AG04449 (cell line): Measurements from ENCODE around the gene ARMC5.

ENCODE experiments used
- CTCF ChIA-PET: fragments of 350-600 bp; formaldehyde crosslinking; extraction: SDS; loops from one replicate; lab custom pipeline; 2021; ENCODE audit warnings: antibody characterized with exemption; lab: Yijun Ruan, JAX
- POLR2A ChIA-PET: fragments of 400-600, 350-600 bp; formaldehyde crosslinking; extraction: SDS; loops from one replicate; lab custom pipeline; 2020; ENCODE audit warnings: antibody characterized with exemption, inconsistent platforms; lab: Yijun Ruan, JAX
- DNase-seq: peaks from one replicate; pipeline ENCODE4 v3.0.0-alpha.2; 2010; ENCODE audit warnings: low read depth, low spot score
- H3K4me3 ChIP-seq: 2 replicates; pipeline ENCODE4 v1.5.1; 2011; ENCODE audit warnings: low read depth, mild to moderate bottlenecking, control low read depth, low read length
- TF ChIP-seq, protein P1 (sequence below): IDR thresholded peaks from one replicate; pipeline ENCODE4 v1.5.1; 2011; ENCODE audit warnings: mild to moderate bottlenecking, moderate library complexity, low read length, control low read depth, inconsistent platforms; ENCODE audit not compliant: insufficient read depth; ENCODE audit errors: missing control alignments

ARMC5 gene

GRCh38 chr16:31474773-31475738 is 15.8 kb downstream of the ARMC5 start:
- POLR2A ChIA-PET, result interaction anchor here (0.5 to 1.4 kb wide), 4 partner anchors 10 to 238 kb away, joined by 3 to 8 read pairs (median 4); a partner anchor contains a TSS

DNA sequence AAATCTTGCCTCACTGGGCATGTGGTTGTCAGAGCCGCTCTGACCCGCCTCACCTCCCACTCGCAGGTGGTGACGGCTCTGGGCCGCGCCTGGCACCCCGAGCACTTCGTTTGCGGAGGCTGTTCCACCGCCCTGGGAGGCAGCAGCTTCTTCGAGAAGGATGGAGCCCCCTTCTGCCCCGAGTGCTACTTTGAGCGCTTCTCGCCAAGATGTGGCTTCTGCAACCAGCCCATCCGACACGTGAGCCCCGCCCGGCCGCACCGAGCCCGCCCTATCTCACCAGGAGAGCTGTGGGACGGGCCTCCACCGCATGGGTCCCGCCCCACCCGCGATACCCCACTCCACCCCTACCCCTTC is 16.6 kb downstream of the ARMC5 start:
- TF ChIP-seq, protein P1, sequence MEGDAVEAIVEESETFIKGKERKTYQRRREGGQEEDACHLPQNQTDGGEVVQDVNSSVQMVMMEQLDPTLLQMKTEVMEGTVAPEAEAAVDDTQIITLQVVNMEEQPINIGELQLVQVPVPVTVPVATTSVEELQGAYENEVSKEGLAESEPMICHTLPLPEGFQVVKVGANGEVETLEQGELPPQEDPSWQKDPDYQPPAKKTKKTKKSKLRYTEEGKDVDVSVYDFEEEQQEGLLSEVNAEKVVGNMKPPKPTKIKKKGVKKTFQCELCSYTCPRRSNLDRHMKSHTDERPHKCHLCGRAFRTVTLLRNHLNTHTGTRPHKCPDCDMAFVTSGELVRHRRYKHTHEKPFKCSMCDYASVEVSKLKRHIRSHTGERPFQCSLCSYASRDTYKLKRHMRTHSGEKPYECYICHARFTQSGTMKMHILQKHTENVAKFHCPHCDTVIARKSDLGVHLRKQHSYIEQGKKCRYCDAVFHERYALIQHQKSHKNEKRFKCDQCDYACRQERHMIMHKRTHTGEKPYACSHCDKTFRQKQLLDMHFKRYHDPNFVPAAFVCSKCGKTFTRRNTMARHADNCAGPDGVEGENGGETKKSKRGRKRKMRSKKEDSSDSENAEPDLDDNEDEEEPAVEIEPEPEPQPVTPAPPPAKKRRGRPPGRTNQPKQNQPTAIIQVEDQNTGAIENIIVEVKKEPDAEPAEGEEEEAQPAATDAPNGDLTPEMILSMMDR, result no peak
- ChIA-PET CTCF (interaction anchor here (2.1 to 2.3 kb wide), 2 partner anchors 11 to 15 kb away, joined by 11 to 13 read pairs; no protein-coding TSS in a partner anchor), POLR2A (no interaction called here)
- no peak for DNase-seq
- no peak overlapping the region for H3K4me3 ChIP-seq

More at GRCh38 chr16:31474773-31475738, 15.8 kb downstream of the ARMC5 start:
- DNase-seq, result no peak
- no peak overlapping the region for H3K4me3 ChIP-seq
- TF ChIP-seq, protein P1, result no peak
- CTCF ChIA-PET, result interaction anchor here (1.7 to 2.3 kb wide), 3 partner anchors 12 to 17 kb away, joined by 8 to 13 read pairs (median 11); partner anchors contain the start of gene ARMC5

GRCh38 chr16:31476303-31477219 is 17.3 kb downstream of the ARMC5 start:
- DNase-seq, result no peak
- ChIA-PET CTCF (interaction anchor here (2.0 kb wide), 1 partner anchor 16 kb away, joined by 12 read pairs; no protein-coding TSS in a partner anchor), POLR2A (no interaction called here)
- TF ChIP-seq, protein P1, result no peak
- H3K4me3 ChIP-seq, result no peak overlapping the region

DNA sequence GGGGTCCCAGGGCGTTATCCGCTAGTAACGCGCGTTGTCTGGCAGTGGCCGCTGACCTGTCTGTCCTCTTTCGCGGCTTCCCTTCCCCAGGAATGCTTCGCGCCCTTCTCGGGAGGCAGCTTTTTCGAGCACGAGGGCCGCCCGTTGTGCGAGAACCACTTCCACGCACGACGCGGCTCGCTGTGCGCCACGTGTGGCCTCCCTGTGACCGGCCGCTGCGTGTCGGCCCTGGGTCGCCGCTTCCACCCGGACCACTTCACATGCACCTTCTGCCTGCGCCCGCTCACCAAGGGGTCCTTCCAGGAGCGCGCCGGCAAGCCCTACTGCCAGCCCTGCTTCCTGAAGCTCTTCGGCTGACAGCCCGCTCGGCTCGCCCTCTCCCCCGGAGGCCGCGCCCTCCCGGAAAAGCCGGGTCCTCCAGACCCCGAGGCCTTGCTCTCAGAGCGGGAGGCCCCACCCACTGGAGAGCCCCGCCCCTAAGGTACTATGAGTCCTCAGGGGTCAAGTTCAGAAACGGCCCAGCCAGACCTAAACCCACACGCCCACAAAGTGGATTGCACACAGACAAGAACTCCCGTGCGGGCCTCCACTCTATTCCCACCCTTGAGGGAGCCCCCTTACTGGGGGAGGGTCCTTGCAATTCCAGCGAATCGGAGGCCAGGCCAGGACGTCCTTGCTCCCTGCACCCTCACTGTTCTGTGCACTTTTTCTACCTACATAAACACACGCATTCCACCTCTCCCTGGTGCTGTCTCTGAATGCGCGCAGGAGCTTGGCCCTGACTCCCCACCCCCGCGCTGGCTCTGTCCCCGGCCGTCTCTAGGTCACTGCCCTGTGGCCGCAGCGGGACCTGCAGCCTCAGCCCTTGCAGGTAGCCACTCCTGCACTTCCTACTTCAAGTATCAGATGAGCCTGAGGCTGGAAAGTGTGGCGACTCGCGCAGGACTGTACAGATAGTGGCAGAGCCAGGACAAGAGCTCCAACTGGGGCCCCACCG is 18.2 kb downstream of the ARMC5 start:
- no peak overlapping the region for H3K4me3 ChIP-seq
- ChIA-PET POLR2A (no interaction called here), CTCF (interaction anchor here (0.9 to 2.0 kb wide), 2 partner anchors 17 to 19 kb away, joined by 3 to 12 read pairs; no protein-coding TSS in a partner anchor)
- TF ChIP-seq, protein P1, result no peak
- DNase-seq, result no peak

DNA sequence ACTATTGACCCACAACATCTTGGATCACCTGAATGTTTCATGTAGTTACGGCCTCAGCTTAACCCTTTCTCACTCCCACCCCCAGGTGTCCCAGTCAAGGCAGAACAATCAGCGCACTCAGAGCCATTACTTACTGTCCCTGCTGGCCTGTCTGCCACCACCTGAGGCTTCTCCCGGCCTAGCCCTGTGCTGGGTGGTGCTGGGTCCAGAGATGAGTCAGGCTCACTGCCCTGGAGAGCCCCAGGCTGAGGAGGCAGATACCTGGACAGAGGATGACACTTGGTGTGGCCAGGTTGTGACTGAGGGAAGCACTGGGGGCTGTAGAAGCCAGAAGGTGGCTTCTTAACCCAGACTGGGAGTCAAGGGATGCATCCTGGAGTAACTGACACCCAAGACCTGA is 19.7 kb downstream of the ARMC5 start:
- no peak for DNase-seq
- CTCF ChIA-PET, result interaction anchor here (1.2 to 2.0 kb wide), 2 partner anchors 18 to 389 kb away, joined by 3 to 12 read pairs; no protein-coding TSS in a partner anchor
- POLR2A ChIA-PET, result no interaction called here
- no peak overlapping the region for H3K4me3 ChIP-seq
- TF ChIP-seq, protein P1, result no peak
